ENCODE results near the gene SLC35F3. TPM values are rescaled to one million over a fixed set of nuclear protein-coding genes. Genes with fewer than 3 reads are reported as not detected.

Gene SLC35F3
- total and polyA plus RNA-seq, 9 of the 15 experiments (the other 6 are each of a cell fraction or from before 2014, with no cell fraction given), result 0.04 to 0.07 (median 0.04) TPM; not detected in 6

GRCh38 chr1:233912909-233913308, 8.4 kb downstream of the SLC35F3 start:
- WGBS (ENCODE audit: insufficient coverage, low coverage, missing lambda C conversion rate), result 0% methylated on average over 4 of the region's 4 CpGs
- Histone ChIP-seq H3K4me1 (replicated peaks in 1 of 2; ENCODE audit: control insufficient read depth in 2 of 2, insufficient read depth in 2 of 2, low read length in 2 of 2) (no peaks in the 10 kb centered on the region), H3K4me2 (ENCODE audit: insufficient read depth, low read length) (no peak overlapping the region), H2AFZ (ENCODE audit: low read depth, low read length) (no peak overlapping the region), H3K79me2 (ENCODE audit: control insufficient read depth, insufficient read depth, low read length) (no peaks in the 10 kb centered on the region), H3K9me3 (replicated peaks; ENCODE audit: control insufficient read depth, insufficient read depth, low read depth, low read length) (no peaks in the 10 kb centered on the region), H3K27me3 (ENCODE audit: control insufficient read depth in 2 of 2, insufficient read depth in 2 of 2, low read length in 2 of 2) (peaks cover 0 to 4% of the 10 kb centered on the region in 2 experiments; a peak in 1 of 5 replicates), H4K20me1 (replicated peaks; ENCODE audit: control insufficient read depth, insufficient read depth, low read length) (no peaks in the 10 kb centered on the region), H3K27ac (ENCODE audit: extremely low read depth, low read depth, low read length) (no peak overlapping the region), H3K9me1 (ENCODE audit: control insufficient read depth, insufficient read depth, low read length) (no peaks in the 10 kb centered on the region), H3K4me3 (no peak overlapping the region), H3K9ac (ENCODE audit: insufficient read depth in 1 of 2, low read depth in 2 of 2, low read length in 2 of 2) (no peak overlapping the region), H3K36me3 (ENCODE audit: control insufficient read depth, insufficient read depth, low read length) (no peaks in the 10 kb centered on the region)
- ChIA-PET POLR2A (interaction anchor here (0.6 to 0.9 kb wide), 2 partner anchors 8 to 9 kb away, joined by 5 read pairs; partner anchors contain the start of gene SLC35F3), CTCF (ENCODE audit: low intra/inter-chr PET ratio) (no interaction called here)
- intact Hi-C loops (cut with micrococcal nuclease) (no loop called here), in situ Hi-C loops (cut with MboI) (no loop called here)
- DNase-seq (ENCODE audit: extremely low read depth in 1 of 4, low spot score in 3 of 4) (no peak), FAIRE-seq (no peak), ATAC-seq (no peak)
- no TSS peak for BruUV-seq (replicated peaks)
- TF ChIP-seq ZNF24 (IDR thresholded peaks at IDR 0.05), result no peak
- TF ChIP-seq PRDM10 (IDR thresholded peaks at IDR 0.05; ENCODE audit: partially characterized antibody), result peak; percentile 13
- no peak for TF ChIP-seq CC2D1A (IDR thresholded peaks at IDR 0.05)

Measured in K562 (cell line).